Stimulated activated naive CD8-positive, alpha-beta T cell treated with anti-CD3 and anti-CD28 coated beads, Interleukin-15, amount 100 ng/mL, for 72 hours (primary cell): Measurements from ENCODE around the gene HDDC3.
"Not testable (repeated sequence)": the region's sequence is repeated elsewhere in the genome, so short reads cannot be mapped to it uniquely, and the experiment has no call there.

Experiments used
- ATAC-seq: fragments of 150-1000 bp; cut with Tn5 transposase; 2 replicates; pipeline ENCODE4 v1.10.0; 2021; ENCODE audit warnings: mild to moderate bottlenecking, moderate library complexity
- DNase-seq, 2 donors: peaks; one replicate each; pipeline ENCODE4 v3.0.0; 2021 to 2022
- H3K27ac Mint-ChIP-seq, 2 donors: one replicate each; pipeline ENCODE4 v1.8.0; 2022; ENCODE audit warnings: mild to moderate bottlenecking in 2 of 2, mixed read lengths in 2 of 2, moderate library complexity in 2 of 2
- H3K27me3 Mint-ChIP-seq: one replicate; pipeline ENCODE4 v1.8.0; 2022; ENCODE audit warnings: mixed read lengths
- H3K4me1 Mint-ChIP-seq: one replicate; pipeline ENCODE4 v1.8.0; 2022; ENCODE audit warnings: mild to moderate bottlenecking, mixed read lengths
- H3K4me3 Mint-ChIP-seq, 2 donors: one replicate each; pipeline ENCODE4 v1.8.0; 2022; ENCODE audit warnings: mild to moderate bottlenecking in 2 of 2, mixed read lengths in 2 of 2, moderate library complexity in 1 of 2
- H3K9me3 Mint-ChIP-seq, 2 donors: one replicate each; pipeline ENCODE4 v1.8.0; 2022; ENCODE audit warnings: mixed read lengths in 2 of 2

Gene HDDC3

DNA sequence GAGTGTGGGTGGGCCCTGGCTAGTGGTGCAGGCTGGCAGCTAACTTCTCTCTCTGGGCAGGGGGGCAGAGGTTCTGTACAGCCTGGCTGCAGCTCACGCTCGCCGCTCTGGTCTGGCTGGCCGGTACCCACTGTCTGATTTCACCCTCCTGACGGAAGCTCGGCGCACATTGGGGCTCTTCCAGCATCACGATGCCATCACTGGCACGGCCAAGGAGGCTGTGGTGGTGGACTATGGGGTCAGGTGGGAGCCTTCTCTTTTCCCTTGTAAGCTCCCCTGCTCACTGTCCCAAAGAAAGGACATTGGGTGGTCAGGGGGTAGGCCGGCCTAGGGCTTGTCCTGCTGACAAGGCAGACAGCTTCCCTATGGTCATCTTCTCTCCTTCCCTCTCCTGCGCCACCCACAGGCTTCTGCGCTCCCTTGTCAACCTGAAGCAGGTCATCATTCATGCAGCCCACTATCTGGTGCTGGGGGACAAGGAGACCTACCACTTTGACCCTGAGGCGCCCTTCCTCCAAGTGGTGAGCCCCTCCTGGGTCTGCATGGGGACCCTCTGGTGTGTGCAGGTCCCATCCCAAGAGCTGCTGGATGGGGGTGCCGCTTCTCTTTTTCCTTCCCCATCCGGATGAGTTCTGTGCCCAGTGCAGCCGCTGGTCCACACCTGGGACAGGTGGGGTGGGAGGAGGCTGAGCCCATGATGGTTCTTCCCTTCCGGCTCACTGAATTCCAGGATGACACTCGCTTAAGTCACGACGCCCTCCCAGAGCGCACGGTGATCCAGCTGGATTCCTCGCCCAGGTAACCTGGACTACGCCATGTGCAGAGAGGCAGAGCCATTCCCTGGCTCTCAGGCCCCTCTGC lies 21.7 kb downstream of the HDDC3 start:
- no peak for ATAC-seq

DNA sequence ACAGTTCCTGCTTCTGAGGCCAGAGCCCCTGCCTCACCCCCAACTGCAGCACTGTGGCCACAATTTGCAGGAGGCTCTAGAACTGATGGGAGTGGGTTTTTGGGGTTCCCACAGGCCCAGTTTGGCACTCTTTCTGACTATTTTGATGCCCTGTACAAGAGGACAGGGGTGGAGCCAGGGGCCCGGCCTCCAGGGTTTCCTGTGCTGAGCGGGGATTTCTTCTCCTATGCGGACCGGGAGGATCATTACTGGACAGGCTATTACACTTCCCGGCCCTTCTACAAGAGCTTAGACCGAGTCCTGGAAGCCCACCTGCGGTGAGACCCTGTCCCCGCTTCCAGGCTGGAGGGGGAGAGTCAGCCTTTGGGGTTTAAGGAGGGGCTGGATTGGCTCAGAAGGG lies 22.4 kb downstream of the HDDC3 start:
- H3K27me3 Mint-ChIP-seq, result no peaks in the 10 kb centered on the region
- H3K9me3 Mint-ChIP-seq, result no peaks in the 10 kb centered on the region
- DNase-seq (no peak), ATAC-seq (no peak)
- H3K4me3 Mint-ChIP-seq, result no peak overlapping the region
- peak overlapping the region in 1 of 2 donors; percentile 21 for H3K27ac Mint-ChIP-seq
- H3K4me1 Mint-ChIP-seq, result peaks cover 12% of the 10 kb centered on the region

More for the DNA sequence above, 21.7 kb downstream of the HDDC3 start:
- peaks cover 10% of the 10 kb centered on the region for H3K4me1 Mint-ChIP-seq
- H3K27ac Mint-ChIP-seq, result no peak overlapping the region
- no peak for DNase-seq
- no peaks in the 10 kb centered on the region for H3K27me3 Mint-ChIP-seq
- no peaks in the 10 kb centered on the region for H3K9me3 Mint-ChIP-seq
- no peak overlapping the region for H3K4me3 Mint-ChIP-seq

DNA sequence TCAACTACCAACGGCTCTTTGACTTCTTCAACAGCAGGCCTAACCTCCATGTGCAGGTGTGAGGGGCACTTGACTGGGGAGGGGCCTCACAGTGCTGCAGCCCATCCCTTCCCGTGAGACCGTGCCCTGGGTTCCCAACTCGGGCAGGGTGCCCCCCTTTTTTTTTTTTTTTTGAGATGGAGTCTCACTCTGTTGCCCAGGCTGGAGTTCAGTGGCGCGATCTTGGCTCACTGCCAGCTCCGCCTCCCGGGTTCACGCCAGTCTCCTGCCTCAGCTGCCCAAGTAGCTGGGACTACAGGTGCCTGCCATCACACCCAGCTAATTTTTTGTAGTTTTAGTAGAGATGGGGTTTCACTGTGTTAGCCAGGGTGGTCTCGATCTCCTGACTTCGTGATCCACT lies 22.9 kb downstream of the HDDC3 start:
- not testable (repeated sequence) for H3K27me3 Mint-ChIP-seq, ATAC-seq, DNase-seq, H3K4me3 Mint-ChIP-seq, H3K9me3 Mint-ChIP-seq
- Mint-ChIP-seq H3K27ac (peak overlapping the region in 1 of 2 donors; percentile 67), H3K4me1 (peaks cover 13% of the 10 kb centered on the region)

DNA sequence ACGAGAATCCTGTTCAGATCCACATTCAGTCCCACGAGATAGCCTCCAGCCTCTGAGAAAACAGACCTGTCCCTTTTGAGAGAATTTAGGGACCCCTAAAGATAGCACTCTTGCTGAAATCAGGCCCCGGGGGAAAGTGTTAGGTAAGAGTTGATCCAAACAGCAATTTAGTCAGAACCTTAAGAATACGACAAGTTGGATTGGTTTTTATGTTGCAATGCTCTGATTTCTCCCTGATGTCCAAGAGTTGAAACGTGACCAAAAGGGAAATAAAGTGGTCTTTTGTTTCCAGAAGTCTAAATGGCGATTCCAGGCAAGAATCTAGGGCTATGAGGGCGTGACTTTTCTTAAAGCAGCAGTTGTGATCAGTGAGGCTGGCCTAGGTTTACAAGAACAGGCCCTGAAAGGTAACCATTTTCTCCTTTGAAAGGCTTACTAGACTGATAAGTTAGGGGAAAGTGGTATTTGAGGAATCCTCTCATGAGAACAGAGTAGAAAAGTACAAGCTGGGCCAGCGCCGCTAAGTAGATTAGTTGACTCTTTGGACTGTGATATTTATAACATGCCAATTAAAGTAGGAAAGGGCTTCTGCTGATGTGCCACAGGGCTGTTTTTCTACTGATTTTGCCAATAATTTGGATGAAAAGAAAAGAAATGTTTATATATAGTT lies 24.4 kb downstream of the HDDC3 start:
- Mint-ChIP-seq H3K9me3 (no peaks in the 10 kb centered on the region), H3K4me3 (no peak overlapping the region), H3K27ac (no peak overlapping the region), H3K4me1 (peaks cover 24% of the 10 kb centered on the region), H3K27me3 (no peaks in the 10 kb centered on the region)
- no peak for ATAC-seq
- DNase-seq, result no peak

DNA sequence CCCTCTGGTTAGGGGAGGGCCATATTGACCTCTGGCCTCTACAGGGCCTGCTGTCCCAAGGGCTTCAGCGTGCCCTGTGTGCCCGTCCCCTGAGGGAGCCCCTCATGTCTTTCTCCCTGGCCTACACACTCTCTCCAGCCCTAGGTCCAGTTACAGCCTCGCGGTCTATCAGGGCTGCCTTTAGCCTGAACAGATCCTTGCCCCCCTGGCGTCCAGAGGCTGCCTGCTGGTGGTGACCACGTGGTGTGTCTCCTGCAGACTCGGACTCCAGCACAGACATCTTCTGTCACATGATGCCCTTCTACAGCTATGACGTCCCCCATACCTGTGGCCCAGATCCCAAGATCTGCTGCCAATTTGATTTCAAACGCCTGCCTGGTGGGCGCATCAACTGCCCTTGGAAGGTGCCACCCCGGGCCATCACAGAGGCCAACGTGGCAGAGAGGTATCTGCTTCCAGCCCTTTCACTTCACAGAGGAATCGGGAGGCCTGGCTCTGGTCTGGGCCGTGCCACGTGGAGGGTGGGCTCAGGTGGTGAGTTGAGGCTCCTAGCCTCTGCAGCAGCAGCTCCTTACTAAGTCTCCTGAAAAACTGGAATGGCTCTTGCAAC lies 25.2 kb downstream of the HDDC3 start:
- no peak for DNase-seq
- H3K27me3 Mint-ChIP-seq, result no peaks in the 10 kb centered on the region
- H3K9me3 Mint-ChIP-seq, result no peaks in the 10 kb centered on the region
- H3K4me1 Mint-ChIP-seq, result peaks cover 24% of the 10 kb centered on the region
- H3K4me3 Mint-ChIP-seq, result no peak overlapping the region
- H3K27ac Mint-ChIP-seq, result no peak overlapping the region
- ATAC-seq, result no peak

DNA sequence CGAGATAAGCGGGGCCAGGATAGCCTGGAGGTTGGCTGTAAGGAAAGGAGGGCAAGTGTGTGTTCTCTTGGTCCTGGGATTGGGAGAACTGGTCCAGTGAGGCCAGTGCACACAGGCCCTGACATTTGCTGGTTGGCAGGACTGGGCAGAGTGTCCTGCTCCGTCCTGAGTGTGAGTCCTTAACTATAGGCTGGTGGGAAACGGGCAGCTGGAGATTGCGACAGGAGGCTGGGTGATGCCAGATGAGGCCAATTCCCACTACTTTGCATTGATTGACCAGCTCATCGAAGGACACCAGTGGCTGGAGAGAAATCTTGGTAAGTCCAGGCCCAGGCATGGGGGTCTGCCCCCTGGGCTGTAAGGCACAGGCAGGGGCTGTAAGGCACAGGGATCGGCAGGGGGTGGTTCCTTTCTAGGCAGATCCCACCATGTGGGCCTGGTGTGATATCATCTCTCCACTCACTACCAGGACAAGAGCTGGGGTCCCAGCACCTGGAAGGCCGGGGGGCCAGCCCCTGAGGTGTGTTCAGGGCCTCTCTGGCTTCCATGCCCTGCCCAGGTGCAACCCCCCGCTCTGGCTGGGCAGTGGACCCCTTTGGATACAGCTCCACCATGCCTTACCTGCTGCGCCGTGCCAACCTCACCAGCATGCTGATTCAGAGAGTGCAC lies 26.0 kb downstream of the HDDC3 start:
- no peaks in the 10 kb centered on the region for H3K27me3 Mint-ChIP-seq
- DNase-seq (no peak), ATAC-seq (no peak)
- peaks cover 31% of the 10 kb centered on the region for H3K4me1 Mint-ChIP-seq
- H3K27ac Mint-ChIP-seq, result peak overlapping the region in 1 of 2 donors; percentile 52
- H3K4me3 Mint-ChIP-seq, result no peak overlapping the region
- no peaks in the 10 kb centered on the region for H3K9me3 Mint-ChIP-seq

DNA sequence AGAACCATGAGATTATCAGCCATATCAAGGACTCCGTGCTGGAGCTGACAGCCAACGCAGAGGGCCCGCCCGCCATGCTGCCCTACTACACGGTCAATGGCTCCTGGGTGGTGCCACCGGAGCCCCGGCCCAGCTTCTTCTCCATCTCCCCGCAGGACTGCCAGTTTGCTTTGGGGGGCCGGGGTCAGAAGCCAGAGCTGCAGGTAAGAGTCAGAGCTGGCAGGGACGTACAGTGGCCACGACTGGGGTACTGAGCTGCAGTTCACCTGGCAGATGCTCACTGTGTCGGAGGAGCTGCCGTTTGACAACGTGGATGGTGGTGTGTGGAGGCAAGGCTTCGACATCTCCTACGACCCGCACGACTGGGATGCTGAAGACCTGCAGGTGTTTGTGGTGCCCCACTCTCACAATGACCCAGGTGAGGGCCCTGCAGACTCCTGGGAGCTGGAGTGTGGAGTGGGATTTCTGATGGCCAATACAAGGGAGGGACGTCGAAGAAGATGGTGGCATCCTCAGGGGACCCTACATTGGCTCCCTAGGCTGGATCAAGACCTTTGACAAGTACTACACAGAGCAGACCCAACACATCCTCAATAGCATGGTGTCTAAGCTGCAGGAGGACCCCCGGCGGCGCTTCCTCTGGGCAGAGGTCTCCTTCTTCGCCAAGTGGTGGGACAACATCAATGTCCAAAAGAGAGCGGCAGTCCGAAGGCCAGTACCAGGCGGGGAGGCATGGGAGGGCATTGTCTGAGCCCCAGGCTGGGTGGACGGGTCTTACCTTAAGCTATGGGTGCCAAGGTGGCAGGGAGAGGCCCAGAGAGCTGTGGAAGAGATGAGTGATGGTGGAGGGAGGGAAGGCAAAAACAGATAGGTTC lies 26.8 kb downstream of the HDDC3 start:
- H3K9me3 Mint-ChIP-seq, result no peaks in the 10 kb centered on the region
- DNase-seq (no peak), ATAC-seq (no peak)
- H3K27me3 Mint-ChIP-seq, result no peaks in the 10 kb centered on the region
- peaks cover 35% of the 10 kb centered on the region for H3K4me1 Mint-ChIP-seq
- no peak overlapping the region for H3K4me3 Mint-ChIP-seq
- peak overlapping the region; percentile 52 to 71 for H3K27ac Mint-ChIP-seq

DNA sequence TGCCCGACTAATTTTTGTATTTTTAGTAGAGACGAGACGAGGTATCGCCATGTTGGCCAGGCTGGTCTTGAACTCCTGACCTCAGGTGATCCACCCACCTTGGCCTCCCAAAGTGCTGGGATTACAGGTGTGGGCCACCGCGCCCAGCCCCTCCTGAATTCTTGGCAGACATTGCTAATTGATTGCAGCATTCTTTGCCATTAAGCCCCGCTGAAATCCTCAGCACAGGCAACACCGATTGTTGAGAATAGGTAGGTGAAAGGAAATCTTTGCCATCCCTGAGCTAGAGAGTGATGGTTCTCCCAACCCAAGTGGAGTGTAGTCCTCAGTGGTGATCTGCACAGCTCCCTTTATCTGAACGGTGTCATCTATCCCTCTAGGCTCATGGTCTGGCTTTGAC lies 27.6 kb downstream of the HDDC3 start:
- no peak overlapping the region for H3K4me3 Mint-ChIP-seq
- no peaks in the 10 kb centered on the region for H3K9me3 Mint-ChIP-seq
- H3K4me1 Mint-ChIP-seq, result peaks cover 35% of the 10 kb centered on the region
- no peak for ATAC-seq
- no peaks in the 10 kb centered on the region for H3K27me3 Mint-ChIP-seq
- no peak overlapping the region for H3K27ac Mint-ChIP-seq
- no peak for DNase-seq

DNA sequence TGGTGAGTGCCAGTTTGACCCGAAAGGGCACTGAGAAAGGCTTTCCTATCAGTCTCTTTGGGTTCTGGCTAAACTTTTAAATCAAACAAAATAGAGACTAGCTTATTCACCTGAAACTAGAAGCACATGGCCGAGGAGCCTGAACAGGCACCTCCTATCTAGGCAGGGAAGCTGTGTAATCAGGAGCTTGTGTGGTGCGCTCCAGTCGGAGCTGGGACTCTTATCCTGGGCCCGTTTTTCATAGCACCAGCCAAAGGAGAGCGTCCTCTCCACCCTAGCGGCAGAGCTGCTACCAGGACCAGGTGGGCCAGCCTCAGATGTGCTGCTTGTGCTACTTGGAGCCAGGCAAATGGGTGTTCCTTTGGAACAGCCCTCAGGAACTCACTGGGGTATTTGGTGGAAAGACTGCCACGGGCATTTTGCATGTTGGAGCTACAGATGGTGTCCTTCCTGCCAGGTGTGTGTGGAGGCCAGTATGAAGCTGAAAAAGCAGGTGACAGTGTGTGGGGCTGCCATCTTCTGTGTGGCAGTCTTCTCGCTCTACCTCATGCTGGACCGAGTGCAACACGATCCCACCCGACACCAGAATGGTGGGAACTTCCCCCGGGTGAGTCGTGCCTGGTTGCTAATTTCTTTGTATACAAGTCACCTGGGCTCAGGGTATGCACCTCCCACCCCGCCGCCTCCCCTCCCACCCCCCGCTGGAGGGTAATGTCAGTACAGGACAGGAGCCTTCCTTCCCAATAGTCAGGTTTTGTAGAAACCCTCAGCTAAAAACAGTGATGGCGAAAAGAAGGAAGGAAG lies 28.4 kb downstream of the HDDC3 start:
- peaks cover 35% of the 10 kb centered on the region for H3K4me1 Mint-ChIP-seq
- H3K27ac Mint-ChIP-seq, result peak overlapping the region; percentile 88 to 97
- ATAC-seq, result no peak
- H3K4me3 Mint-ChIP-seq, result peak overlapping the region; percentile 93 to 99
- no peak for DNase-seq
- H3K27me3 Mint-ChIP-seq, result no peaks in the 10 kb centered on the region
- no peaks in the 10 kb centered on the region for H3K9me3 Mint-ChIP-seq

DNA sequence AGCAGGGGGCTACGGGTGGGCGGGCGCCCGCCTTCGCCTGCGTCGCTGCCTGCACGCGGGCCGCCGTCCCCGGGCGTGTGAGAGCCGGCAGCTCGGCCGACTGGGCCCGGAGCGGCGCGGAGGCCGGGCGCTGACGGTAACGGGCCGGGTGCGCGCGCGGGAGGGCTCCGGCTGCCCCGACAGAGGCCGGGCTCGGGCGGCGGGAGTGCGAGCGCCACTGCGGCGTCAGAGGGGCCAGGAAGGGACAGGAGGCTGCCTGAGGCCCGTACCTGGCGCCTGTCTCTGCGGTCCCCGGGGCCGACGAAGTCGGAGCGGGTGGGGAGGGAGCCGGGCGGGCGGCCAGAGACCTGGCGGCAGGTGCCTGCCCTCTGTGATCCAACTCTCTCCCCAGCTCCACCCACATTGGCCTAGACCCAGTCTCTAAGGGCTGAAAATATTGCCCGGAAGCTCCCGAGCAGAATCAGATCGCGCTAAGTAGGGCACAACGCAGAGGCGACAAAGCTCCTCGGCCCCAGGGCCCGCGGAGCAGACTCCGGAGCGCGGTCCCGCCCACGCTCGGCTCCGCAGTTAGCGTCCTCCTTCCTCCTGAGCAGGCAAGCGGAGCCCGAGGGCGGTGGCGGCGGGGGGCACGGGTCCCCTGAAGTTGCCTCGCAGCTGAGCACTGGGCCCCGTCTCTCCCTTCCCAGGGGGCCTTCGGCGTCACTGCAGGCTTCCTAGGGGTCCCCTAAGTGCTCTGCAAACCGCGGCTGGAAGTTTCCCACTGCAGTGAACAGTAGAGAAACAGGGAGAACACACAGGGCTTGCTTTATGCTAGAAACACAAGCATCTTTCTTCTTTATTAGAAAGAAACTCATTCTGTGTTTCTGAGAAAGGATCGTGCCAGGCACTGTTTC lies 29.3 kb downstream of the HDDC3 start, which contains the start of gene MAN2A2:
MAN2A2 (plus strand) TSS at position 463 of the 893 bp plus-strand sequence. CDS start 906 bp downstream, outside the sequence.
- H3K9me3 Mint-ChIP-seq, result no peaks in the 10 kb centered on the region
- peak within 1 kb of the TSS; percentile 93 to 99 for H3K4me3 Mint-ChIP-seq
- peaks cover 35% of the 10 kb centered on the region for H3K4me1 Mint-ChIP-seq
- DNase-seq (peak; percentile 82 to 84), ATAC-seq (peak; percentile 78)
- peak within 1 kb of the TSS; percentile 93 to 97 for H3K27ac Mint-ChIP-seq
- no peaks in the 10 kb centered on the region for H3K27me3 Mint-ChIP-seq

DNA sequence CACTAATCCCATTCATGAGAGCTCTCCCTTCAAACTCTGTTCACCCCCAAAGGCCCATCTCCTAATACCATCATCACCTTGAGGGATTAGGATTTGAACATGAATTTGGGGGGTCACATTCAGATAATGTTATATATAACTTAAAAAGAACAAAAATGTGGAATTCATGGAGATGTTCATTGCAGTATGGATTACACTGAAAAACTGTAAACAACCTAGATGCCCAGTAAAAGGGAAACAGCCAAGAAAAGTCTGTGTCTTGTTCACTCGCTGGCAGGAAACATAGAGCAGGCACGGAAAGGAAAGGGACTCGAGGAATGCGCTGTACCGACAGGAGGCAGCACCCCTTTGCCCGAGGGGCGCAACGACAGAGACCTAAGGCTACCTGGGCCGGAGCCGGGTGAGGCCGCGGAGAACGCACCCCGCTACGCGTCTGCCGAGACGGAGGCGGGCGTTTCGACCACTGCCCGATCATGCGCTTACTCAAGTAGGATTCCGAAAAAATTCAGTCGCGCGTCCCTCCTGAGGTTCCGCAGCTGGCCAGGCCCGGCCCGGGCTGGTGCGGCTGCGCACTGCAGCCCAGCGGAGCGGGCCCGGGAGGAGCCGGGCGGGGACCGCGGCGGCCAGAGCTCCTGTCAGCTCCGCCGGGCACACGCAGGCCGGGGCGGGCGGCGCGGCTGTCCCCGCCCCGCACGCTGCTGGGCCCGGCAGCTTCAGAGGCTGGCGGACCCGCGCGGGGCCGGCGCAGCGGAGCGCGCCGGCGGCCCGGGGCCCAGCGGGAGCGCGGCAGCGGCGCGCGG lies 30.1 kb downstream of the HDDC3 start:
- peak; percentile 80 for ATAC-seq
- H3K4me1 Mint-ChIP-seq, result peaks cover 35% of the 10 kb centered on the region
- H3K27me3 Mint-ChIP-seq, result no peaks in the 10 kb centered on the region
- peak overlapping the region; percentile 74 to 93 for H3K27ac Mint-ChIP-seq
- DNase-seq, result peak; percentile 79 to 80
- peak overlapping the region; percentile 82 to 84 for H3K4me3 Mint-ChIP-seq
- no peaks in the 10 kb centered on the region for H3K9me3 Mint-ChIP-seq

DNA sequence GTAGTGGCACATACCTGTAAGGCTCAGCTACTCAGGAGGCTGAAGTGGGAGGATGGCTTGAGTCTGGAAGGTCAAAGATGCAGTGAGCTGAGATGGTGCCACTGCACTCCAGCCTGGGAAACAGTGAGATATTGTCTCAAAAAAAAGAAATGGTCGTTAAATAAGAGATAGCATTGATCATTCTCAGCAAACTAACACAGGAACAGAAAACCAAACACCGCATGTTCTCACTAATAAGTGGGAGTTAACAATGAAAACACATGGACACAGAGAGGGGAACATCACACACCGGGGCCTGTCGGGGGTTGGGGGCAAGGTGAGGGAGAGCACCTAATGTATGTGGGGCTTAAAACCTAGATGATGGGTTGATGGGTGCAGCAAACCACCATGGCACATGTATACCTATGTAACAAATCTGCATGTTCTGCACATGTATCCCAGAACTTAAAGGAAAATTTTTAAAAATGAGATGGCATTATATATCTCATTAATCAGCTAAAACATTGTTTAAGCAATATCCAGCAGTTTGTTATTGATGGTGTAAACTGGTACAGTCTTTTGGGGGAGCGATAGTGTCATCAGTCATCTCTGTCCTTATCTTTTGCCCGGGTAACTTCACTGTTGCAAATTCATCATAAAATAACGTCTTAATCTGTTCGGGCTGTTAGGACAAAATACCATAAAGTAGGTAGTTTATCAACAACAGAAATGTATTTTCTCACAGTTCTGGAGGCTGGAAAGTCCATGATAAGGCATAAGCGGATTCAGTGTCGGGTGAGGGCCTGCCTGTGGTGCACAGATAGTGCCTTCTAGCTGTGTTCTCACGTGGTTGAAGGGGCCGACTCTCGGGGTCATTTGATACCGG lies 30.9 kb downstream of the HDDC3 start:
- no peaks in the 10 kb centered on the region for H3K9me3 Mint-ChIP-seq
- H3K4me1 Mint-ChIP-seq, result peaks cover 35% of the 10 kb centered on the region
- no peaks in the 10 kb centered on the region for H3K27me3 Mint-ChIP-seq
- peak overlapping the region; percentile 82 to 84 for H3K4me3 Mint-ChIP-seq
- H3K27ac Mint-ChIP-seq, result peak overlapping the region; percentile 48 to 93
- DNase-seq, result no peak
- ATAC-seq, result no peak
